HG03097 (cell line): ENCODE data around the gene KCNAB1.
"Not testable (repeated sequence)": the region's sequence is repeated elsewhere in the genome, so short reads cannot be mapped to it uniquely, and the experiment has no call there.

ENCODE experiments used
- ATAC-seq: cut with Tn5 transposase; IDR thresholded peaks from one replicate; pipeline ENCODE4 v1.9.1; 2021; ENCODE audit not compliant: unreplicated experiment, low FRiP score

KCNAB1 gene

DNA sequence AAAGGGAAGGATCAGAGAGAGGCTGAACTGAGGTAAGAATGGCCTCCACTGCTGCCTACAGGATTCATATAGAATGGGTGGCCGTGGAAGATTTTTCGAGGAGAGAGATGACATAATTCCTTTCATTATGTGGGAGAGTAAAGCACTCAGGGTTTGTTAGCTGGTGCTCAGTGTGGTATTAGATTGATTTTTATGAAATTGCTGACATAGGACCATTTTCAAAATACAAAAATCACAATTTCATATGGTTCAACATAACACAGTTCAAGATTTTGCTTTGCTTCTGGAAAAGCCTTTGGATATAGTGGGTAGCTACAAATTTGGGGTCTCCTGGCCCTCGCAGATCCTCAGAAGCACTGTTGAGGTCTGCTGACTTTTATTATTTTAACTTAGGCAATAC, 95.4 kb downstream of the KCNAB1 start:
- no peak for ATAC-seq

DNA sequence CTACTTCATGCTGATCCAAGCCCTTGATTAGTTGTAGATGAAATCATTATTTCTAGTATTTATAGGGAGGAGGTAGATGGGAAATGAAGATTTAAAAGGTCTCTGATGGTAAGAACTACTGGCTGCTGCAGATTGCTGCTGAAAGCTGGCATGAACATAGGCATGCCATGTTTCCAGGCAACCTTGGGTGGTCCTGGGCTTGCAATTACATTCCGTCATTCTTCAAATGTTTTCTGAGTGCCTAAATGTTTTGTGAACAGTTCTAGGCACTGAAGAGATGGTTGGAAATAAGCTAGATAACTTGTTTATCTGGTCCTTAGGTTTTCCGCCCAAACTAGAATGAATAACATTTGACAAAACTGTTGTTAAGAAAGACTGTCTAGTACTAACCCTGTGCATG, 95.8 kb downstream of the KCNAB1 start:
- ATAC-seq: no peak

DNA sequence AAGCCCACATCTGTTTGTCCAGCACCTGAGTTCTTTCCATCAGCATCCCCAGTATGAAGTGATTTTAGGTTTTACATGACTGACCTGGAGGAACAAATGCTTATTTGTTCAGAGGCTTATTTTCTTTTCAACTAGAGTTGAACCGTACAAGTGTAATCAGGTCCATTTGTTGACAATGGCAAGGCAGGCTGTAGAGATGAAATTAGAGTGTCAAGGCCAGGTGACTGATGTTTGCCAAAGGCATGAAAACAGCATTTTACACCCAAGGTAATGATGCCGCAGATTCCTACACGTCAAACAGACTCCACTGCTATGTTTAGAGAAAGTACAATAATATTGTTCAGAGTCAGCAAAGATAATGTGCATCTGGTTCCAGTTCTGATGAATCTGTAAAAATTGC, 96.5 kb downstream of the KCNAB1 start:
- no peak for ATAC-seq

DNA sequence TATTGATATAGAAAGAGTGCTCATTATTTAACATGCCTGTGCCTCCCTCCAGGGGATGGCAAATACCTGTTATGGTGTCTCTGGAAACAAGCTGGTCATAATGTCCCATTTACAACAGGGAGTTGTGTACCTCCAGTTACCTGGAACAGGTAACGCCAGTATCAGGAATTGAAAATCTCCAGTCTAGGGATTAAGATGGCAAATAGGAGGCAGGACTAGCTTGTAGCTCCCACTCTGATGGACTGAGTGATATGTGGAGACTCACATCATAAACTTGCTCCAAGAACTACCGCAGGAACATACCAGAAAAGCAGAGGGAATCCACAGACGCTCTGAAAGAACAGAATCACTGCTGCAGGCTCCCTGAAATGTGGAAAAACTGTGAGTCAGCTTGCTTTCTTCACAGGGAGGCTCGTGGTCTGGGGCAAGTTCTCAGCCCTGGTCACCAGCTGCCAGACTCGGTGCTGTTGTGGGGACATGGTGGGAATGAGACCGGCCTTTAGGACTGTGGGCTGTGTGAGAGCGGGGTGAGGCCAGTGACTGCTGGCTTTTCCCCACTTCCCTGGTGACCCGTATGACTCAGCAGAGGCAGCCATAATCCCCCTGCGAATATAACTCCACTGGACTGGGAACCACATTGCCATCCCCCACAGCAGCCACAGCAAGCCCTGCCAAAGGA, 97.4 kb downstream of the KCNAB1 start:
- ATAC-seq: no peak

DNA sequence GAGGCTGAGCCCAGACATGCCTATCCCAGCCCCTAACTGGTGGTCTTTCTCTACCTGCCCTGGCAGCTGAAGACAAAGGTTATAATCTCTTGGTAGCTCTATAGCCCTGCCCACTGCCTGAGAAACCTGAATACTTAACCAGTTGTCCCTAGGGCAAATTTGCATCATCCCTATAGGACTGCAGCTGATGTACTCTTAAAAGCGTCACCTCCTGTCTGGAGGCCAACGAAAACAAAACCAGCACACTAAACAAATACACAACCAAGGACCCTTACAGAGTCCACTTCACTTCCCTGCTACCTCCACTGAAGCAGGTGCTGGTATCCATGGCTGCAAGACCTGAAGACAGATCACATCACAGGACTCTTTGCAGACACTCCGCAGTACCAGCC, 98.0 kb downstream of the KCNAB1 start:
- no peak for ATAC-seq

DNA sequence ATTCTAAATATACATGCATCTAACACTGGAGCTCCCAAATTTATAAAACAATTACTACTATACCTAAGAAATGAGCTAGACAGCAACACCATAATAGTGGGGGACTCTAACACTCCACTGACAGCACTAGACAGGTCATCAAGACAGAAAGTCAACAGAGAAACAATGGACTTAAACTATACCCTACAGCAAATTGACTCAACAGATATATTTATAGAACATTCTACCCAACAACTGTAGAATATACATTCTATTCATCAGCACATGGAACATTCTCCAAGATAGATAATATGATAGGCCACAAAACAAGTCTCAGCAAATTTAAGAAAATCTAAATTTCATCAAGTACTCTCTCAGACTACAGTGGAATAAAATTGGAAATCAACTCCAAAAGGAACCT, 102.0 kb downstream of the KCNAB1 start:
- ATAC-seq: not testable (repeated sequence)

DNA sequence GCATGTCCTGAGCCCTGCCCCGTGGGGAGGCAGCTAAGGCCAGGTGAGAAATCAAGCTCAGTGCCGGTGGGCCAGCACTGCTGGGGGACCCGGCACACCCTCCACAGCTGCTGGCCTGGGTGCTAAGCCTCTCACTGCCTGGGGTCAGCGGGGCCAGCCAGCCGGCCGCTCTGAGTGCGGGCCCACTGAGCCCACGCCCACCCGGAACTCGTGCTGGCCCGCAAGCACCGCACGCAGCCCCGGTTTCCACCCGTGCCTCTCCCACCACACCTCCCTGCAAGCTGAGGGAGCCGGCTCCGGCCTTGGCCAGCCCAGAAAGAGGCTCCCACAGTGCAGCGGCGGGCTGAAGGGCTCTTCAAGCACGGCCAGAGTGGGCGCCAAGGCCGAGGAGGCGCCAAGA, 103.7 kb downstream of the KCNAB1 start:
- not testable (repeated sequence) for ATAC-seq

DNA sequence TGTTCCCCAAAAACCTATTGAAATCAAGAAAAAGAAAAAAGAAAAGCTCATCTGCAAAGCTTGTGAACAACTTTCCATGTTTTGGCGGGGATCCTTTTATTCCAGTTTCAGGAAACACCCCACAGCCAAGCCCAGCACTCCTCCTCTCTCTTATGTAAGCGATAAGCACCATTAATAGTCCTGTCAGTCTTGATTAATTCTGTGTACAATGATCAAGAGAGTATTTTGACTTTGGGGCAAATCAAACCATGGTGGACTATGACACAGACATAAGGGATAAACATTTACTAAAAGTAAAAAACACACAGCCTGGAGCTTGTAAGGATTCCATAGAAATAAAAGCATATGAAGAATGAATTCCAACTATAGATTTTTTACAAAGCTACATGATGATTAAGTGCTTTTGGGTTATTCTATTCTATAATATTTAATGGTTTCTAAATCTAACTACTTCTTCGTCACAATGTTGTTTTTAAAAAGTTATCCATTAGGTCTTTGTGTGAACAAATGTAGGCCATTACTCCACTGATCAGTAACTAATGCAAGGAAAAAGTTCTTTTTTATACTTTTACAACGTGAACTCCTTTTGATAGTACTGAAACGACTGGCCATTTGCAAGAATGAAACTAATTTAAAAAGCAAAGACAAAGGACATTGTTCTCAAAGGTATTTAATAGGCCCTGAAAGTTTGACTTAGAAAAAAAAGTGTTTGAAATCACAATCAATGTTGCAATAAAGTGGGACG, 106.5 kb downstream of the KCNAB1 start:
- ATAC-seq: no peak

DNA sequence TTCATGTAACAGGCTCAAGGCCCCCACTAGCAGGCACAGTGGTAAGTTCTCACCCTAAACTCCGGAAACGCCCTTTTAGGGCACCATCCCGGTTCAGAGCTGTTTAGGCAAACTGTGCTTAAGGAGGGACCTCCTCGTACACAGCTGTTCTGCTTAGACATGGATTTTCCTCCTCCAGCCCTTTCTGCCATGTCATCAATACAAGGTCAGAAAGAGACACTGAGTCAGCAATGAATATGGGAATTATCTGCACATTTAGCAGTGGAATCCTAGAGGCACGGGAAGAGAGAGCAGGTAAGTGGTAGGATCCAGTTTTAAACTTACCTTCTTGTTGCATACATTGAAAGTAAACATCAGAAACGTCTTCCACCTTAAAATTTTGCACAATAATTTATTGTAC, 107.3 kb downstream of the KCNAB1 start:
- ATAC-seq: no peak

DNA sequence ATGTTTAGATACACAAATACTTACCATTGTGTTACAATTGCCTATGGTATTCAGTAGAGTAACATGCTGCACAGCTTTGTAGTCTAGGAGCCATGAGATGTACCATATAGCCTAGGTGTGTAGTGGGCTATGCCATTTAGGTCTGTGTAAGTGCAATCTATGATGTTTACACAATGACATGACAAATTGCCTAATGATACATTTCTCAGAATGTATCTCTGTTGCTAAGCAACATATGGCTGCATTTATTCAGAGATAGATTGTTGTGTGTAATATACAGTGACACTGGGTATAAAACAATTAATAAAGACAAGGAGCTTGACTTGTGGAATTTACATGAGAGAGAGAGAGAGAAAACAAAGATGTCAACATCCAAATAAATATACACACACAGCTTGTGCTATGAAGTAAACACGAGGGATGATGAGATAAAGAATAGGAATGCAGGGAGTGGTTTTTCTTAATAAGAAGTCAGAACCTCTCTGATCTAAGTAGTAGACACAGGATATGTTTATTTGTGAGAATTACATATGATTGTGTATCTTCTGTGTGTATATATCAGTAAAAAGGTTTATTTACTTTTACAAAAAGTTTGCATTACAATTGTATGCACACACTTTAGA, 110.0 kb downstream of the KCNAB1 start:
- ATAC-seq: no peak

DNA sequence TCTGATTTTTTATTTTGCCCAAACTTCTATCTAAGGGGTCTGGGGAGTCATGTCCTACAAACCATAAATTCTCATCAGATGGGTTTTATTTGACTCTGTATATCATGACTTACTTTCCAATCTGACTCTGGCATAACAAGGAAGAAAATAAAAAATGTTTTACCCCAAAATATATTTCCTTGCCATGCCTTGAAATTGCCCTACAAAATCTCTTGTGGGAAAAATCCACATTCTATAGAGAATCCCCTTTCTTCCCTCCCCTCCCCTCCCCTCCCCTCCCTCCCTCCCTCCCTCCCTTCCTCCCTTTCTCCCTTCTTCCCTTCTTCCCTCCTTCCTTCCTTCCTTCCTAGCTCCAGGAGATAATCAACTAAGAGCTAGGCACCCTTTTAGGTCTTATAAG, 110.8 kb downstream of the KCNAB1 start:
- not testable (repeated sequence) for ATAC-seq

DNA sequence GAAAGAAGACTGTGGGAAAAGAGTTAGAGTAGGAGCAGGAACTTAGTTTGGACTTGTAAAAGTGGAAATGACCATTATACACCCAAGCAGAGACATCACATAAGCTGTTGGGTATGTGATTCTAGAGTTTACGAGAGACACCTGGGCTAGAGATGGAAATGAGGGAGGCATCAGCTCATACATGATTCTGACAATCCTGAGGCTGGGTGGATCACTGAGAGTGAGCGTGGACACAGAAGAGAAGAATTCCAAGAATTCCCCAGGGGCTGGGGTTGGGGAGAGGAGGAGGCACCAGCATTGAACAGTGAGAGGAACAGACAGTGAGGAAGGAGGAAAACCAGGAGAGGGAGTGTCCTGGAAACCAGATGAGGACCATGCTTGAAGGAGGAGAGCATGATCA, 113.5 kb downstream of the KCNAB1 start:
- no peak for ATAC-seq

DNA sequence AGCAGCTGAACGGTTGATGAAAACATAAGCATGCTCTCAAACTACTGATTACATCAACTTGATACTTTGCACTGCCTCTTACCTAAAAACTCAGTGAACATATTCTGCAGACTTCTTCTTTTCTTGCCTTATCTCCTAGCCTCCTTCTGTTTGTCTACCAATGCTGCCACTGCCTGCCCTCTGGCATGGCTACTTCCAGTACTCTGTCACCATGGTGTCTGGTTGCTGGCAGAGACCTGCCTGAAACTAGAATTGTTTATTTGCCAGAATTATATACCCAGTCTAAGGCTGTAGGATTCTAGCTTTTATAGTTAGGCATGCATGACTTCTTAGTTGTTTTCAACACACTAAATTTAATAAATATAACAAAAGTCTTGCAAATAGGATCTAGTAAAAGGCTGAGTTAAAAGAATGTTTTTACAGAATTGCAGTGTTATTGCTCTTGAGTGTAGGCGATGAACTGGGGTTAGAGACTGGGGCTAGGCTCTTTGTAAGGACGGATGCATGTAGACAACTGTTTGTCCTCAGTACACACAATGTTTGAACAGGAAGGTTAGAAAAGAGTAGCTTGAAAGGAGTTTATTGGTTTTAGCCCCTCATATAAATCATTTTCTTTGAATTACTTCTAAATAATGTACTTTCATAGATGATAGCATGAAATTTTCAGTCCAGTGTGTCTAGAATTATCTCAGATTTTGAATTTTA, 116.3 kb downstream of the KCNAB1 start:
- ATAC-seq: no peak

DNA sequence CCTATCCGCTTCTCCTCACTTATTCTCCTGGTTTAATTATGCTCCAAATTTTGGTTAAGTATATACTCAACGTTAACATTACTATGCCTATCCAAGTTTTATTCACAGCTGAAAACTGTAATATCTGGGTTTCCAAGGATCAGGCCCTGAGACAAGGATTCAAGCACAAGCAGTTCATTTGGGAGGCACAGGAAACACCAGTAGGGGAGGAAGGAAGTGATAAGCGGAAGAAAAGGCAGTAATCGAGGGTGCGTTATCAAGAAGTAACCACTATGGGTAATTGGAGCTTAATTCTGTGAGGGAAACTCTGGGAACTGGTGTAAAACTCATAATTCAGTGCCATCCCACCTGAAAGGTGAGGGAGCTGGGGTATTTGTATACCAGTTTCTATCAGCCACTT, 120.3 kb downstream of the KCNAB1 start:
- ATAC-seq: no peak

DNA sequence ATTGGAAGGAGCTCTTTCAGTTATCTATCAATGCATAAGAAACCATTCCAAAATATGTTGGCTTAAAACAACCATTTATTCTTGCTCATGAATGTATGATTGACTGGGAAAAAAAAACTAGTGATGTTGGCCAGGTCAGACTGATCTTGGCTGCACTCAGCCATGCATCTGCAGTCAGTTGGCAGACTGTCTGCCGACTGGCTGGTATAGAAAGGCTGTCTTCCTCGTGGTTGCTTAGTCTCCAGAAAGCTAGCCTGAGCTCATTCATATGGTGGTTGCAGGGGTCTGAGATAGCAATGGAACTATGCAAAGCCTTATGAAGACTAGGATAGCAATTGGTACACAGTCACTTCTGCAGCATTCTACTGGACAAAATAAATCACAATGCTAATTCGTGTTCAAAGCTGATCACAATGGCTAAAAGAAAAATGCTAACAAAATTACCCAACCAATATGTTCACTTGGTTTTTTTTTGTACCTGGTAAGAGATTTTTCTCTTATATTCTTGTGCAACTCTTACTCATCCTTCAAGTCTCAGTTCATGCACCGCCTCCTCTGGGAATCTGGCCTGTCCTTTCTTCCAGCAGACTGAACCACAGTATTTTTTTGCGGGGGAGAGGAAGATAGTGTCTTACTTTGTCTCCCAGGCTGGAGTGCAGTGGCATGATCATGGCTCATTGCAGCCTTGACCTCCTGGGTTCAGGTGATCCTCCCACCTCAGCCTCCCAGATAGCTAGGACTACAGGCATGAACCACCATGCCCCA, 126.8 kb downstream of the KCNAB1 start:
- no peak for ATAC-seq

DNA sequence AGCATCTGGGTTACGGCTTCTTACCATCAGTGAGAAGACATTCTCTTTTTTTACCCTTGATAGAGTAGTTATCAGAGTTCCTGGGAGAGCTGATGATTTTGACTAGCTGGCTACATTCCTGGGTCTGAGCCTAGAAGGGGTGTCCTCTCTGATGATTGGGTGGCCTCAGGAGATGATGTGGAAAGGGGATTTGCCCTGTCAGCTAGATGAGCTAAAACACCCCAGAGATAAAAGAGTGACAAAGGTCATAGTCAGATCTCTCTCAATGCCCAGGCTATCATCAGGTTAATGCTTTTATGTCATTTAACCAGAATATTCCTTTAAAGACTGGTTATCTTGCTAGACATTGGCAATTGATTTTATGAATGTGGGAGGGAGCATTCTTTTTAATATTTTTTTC, 130.2 kb downstream of the KCNAB1 start:
- ATAC-seq: no peak

DNA sequence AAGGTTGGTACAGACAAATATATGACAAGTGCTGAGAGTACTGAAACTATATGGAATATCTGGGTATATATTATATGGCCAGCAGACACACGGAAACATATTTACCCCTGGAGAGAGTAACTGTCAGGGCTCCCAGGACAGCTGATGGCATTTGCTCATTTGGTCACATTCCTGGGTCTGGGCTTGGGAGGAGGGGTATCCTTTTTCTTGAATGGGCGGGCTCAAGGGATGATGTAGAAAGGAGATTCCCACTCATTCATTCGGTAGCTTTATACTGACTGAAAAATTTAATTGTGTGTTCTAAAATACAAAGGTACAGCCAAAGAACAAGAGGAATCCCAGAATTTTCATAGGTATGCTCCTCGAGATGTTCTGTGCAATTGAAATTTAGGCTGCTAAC, 131.0 kb downstream of the KCNAB1 start:
- ATAC-seq: no peak

DNA sequence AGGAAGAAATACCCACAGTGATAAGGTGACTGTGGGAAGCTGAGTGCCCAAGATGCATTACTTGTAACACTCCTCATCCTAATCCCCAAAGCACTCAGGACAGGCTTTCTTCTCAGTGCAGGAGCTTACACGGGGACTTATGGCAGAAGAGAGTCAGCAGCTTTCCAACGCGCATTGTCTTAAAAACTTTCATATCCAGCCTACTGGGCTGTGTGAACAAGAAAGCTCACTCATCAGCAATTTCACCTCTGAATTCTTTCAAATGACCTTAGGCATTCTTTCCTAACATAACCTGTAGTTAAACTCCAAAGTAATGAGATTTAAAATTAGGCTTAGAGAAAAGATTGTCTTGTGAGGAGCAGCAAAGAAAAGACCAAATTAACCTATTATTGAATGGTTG, 132.3 kb downstream of the KCNAB1 start:
- no peak for ATAC-seq

DNA sequence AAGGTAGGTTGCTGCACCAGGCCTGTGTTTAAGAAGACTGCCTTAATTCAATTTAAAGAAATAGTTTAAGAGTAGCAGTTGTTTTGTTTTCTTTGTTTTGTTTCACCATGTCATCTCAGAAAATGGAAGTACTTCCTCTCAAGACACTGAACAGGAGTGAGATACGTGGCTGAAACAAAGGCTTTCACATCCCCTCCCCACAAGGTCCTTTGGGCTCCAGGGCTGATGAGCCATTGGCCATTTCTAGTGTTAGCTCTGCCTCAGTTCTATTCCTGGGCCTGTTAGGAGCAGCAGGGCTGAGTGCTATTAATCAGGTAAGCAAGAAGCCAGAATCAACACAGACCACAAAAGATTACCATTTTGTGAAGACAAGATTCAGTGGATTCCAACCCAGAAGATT, 132.8 kb downstream of the KCNAB1 start:
- ATAC-seq: no peak

DNA sequence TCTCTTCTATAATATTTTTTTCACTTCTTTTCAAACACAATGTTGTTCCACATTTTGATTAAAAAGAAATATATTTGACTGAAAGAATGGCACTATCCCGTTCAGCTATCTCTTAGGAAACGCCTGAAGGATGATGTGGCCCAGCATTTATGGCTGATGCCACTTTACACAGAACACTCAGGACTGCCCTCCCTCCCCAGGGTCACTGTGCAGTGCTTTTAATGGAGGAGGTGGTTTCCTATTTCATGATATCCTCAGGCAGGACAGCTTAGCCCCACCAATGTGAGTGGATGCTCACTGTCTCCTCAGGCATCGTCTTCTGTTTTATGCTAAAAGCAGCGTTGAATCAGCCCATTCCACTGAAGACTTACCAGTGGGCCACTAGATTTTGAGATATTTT, 135.9 kb downstream of the KCNAB1 start:
- ATAC-seq: no peak

DNA sequence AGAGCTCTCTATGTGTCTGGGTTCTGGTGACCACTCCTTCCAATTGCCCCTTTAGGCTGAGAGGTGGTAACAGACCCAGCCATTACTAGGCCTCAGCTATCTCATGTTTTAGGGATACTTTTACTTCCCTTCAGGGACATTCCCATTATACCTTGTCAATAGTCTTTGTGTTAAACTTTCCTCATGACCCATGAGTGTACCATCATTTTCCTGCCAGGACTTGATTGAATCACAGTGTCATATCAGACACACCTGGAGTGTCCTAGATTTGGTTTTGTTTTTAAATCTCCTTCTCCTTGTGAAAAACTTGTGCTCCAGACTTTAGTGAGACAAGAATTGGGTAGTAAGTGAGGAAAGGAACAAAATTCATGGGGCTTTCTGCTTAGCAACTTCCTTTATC, 136.6 kb downstream of the KCNAB1 start:
- ATAC-seq: no peak
